ENCODE measurements around the gene ZNF823.

Gene ZNF823

DNA sequence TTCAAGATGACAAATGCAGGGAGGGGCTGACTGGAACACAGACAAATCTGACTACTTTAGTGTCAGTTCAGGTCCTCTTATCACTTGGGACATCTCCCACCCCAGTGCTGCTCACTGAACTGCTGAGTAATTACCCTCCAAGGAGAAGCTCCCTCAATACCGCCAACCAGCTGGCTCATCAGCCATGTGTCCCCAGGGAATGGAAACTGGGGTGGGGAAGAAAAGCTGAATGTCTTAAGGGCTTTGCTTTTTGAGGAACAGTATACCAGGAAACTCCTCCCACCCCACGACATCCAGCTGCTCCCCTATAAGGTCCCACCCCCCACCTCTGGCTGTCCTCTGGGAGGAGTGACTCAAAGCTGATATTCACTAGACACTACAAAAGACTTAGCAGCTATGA is 2.0 kb downstream of the ZNF823 start:
- DNase-seq = peak; percentile 27

GRCh38 chr19:11735375-11735774 is 3.4 kb downstream of the ZNF823 start:
- no peak for DNase-seq

GRCh38 chr19:11729586-11729985 is 9.2 kb downstream of the ZNF823 start:
- DNase-seq = no peak

- DNase-seq = no peak
Observed at GRCh38 chr19:11722414-11722813, 16.3 kb downstream of the ZNF823 start.

DNA sequence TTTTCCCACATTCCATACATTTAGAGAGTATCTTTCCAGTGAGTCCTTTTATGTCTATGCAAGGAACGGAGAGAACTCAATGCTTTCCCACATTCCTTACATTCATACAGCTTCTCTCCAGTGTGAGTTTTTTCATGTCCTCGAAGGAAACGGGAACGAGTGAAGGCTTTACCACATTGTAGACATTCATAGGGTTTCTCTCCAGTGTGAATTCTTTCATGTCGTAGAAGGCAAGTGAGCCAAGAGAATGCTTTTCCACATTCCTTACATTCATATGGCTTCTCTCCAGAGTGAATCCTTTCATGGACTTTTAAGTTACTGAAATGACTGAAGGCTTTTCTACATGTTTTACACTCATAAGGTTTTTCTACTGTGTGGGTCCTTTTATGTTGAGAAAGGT is 17.1 kb downstream of the ZNF823 start:
- no peak for DNase-seq

DNA sequence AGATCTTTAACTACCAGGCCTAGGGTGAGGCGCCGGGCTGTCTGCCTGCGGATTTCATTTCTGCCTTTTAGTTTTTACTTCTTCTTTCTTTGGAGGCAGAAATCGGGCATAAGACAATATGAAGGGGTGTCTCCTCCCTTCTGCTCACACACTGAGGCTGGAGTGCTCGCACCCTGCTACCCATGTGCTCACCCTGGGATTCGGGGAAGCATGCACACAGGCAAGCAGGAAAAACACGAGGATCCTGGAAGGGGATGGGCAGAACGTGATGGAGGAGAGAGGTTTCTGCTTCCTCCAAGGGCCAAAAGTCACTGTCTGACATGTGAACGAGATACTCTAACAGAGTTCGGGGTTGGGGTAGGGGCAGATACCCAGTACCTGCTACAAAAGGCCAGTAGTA is 28.4 kb downstream of the ZNF823 start:
- DNase-seq = no peak

- no peak for DNase-seq
Observed at GRCh38 chr19:11708457-11708856, 30.3 kb downstream of the ZNF823 start.

DNA sequence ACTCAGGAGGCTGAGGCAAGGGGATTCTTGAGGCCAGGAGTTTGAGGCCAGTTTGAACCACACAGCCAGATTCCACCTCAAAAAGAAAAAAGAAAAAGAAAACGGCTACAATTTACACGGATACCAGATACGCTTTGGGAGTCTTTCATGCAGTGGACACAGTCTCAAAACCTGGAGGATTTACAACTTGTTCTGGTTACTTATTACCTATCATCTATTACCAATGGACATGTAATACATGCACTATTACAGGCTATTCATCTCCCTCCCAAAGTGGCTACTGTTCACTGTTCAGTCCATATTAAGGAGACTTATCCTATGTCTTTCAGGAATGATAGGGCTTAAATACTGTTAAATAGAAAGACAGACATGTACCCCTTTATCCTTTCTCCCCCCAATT is 33.3 kb downstream of the ZNF823 start:
- DNase-seq = no peak

GRCh38 chr19:11704626-11705025 is 34.1 kb downstream of the ZNF823 start:
- no peak for DNase-seq

DNA sequence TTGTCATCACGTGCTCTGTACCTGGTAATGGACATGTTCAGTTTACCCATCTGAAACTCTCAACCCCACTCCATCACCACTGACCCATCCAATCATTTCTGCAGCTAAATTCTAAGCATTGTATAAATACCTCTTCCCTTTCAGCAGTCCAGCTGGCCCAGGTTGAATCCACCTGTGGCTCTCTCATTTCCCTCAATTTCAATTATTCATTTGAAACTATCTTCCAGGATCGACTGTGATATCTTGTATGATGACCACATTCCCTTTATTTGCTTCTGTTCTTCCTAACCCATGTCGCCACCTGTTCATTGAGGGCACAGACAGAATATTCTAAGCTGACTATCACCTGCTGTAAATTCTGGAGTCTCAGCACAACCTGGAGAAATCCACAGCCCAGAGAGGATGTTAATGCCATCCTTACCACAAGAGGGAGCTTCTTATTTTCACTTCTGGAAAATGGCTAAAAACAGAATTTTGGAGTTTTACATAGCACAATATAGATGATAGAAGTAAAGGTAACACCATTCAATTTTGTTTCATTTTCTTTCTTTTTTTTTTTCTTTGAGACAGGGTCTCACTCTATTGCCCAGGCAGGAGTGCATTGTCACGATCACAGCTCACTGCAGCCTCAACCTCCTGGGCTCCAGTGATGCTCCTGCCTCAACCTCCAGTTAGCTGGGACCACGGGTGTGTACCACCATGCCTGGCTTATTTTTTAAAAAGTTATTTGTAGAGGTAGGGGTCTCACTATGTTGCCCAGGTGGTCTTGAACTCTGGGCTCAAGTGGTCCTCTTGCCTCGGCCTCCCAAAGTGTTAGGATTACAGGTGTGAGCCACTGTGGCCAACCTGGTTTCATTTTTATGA is 38.6 kb downstream of the ZNF823 start:
- no peak for DNase-seq

DNA sequence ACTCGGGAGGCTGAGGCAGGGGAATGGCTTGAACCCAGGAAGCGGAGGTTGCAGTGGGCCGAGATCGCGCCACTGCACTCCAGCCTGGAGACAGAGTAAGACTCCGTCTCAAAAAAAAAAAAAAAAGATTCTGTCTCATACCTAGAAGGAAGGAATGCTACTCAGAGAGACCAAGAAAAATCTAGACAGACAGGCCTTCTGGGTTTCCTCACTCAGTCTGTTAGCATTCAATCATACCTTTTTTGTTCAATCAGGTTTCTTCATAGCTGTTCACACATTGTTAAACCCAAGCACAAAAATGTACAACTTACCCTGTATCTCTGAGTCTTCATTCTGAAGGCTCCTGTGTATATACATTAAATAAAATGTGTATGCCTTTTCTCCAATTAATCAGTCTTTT is 40.5 kb downstream of the ZNF823 start:
- DNase-seq = no peak

DNA sequence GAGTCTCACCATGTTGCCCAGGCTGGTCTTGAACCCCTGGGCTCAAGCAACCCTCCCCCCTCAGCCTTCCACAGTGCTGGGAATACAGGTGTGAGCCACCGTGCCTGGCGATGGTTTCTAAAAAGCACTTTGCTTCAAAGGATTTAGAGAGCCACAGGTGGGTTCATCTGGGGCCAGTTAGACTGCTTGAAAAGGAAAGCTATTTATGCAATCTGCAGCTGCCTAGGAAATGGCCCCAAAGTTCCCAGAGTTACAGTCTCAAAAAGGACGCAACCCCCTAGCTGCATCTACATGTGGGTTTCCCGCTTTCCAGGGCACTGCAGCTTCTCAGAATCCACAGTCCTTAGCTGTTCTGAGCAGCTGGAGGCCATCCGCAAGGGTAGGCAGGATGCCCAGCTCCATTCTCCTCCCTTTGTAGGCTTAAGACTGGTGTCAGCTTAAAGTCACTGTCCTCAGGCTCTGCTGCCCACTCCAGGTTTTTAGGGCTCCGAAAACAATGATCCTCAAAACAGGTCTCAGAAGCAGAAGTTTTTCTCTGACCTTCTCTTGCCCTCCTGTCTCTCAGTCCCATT is 41.4 kb downstream of the ZNF823 start:
- DNase-seq = no peak

DNA sequence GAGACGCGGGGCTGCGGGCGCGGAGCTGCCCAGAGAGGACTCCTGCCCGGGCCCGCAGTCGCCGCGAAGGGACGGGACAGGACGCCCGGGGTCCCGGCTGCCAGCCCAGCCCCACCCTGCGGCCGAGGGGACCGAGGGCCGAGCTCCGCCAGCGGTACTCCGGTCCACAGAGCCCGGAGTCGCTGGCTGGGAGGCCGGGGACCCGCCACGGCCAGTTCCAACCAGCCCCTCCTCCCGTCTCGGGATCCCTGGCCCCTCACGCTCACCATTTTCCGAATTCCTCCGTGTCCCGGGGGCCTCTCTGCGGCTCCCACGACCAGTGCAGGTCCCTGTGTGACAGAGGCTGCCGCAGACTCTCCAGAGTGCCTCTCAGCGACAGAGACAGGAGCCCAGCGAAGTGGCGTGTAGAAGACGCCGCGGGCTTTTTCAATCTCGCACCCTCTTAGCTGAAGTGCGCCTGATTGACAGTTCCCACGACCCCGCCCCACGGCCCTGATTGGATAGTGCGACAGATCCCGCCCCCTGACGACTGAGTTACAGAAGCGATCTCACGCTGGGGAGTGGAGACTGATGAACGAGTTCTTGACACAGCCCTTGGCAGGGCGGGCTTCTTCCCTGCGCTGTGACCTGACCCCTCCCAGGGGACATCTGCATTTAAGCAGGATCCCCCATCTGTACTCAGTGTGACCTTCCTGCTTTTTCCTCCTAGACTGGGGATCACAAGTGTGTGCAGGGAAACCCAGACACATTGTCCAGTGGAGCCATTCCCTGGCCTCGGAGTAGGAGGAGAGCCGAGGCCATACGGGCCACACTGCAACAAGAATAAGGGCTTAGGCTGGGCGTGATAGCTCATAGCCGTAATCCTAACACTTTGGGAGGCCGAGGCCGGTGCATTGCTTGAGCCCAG is 44.0 kb downstream of the ZNF823 start:
- DNase-seq = peak; percentile 97

GRCh38 chr19:11693505-11694499 is 44.9 kb downstream of the ZNF823 start:
- no peak for DNase-seq

GRCh38 chr19:11692127-11692790 is 46.5 kb downstream of the ZNF823 start:
- no peak for DNase-seq

DNA sequence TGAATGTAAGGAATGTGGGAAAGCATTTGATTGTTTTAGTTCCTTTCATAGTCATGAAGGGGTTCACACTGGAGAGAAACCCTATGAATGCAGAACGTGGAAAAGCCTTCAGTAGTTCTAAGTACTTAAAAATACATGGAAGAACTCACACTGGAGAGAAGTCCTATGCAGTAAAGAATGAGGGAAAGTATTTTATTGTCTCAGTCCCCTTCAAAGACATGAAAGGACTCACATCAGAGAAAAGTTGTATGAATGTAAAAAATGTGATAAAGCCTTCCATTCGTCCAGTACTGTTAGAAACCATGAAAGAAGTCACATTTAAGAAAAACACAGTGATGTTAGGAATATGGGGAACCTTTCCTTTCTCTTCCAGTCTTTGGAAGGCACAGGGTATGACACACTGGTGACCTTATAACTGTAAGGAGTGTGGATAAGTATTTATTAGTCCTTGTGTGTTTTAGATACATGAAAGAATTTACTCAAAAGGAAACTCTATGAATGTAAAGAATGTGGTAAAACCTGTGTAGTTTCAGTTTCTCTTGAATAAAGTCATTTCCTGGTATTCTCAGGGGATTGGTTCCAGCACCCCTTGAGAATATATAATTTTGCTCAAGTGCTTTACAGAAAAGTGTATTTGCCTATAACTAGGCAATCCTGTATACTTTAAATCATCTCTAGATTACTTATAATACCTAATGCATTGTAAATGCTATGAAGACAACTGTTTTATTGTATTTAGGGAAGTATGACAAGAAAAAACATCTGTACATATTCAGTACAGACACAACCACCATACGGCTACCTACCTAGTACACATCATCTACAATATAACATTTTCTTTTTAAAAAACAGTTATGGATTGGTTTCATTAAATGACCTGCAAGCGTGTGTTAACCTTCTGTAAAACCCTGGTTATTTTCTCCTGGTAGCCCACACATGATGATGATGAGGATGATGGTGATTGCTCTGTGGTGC is 52.8 kb downstream of the ZNF823 start:
- no peak for DNase-seq

- no peak for DNase-seq
Observed at GRCh38 chr19:11684987-11685675, 53.6 kb downstream of the ZNF823 start.

GRCh38 chr19:11680689-11681302 is 58.0 kb downstream of the ZNF823 start:
- no peak for DNase-seq

DNA sequence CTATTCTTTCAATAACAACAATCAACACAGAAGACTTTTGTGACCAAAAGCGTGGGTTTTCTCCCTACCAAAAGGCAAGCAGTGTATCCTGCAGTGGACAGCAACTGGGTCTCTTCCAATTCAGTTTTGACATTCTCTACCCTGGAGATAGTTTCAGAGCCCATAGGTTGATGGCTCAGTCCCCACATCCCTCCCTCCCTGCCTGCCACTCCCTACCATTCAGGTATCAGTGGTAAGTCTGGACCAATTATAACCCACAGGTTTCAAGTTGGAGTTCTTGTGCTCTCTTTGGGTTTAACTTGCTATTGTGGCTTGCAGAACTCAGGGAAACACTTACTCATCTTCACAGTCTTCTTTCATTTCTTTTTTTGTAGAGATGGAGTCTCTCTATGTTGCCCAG is 60.2 kb downstream of the ZNF823 start:
- DNase-seq = no peak
